ENCODE results near the gene LGR6. TPM values are rescaled to one million over a fixed set of nuclear protein-coding genes. Genes with fewer than 3 reads are reported as not detected.

Gene LGR6
- polyA plus RNA-seq, 1 donor from 2014 or later, result not detected

DNA sequence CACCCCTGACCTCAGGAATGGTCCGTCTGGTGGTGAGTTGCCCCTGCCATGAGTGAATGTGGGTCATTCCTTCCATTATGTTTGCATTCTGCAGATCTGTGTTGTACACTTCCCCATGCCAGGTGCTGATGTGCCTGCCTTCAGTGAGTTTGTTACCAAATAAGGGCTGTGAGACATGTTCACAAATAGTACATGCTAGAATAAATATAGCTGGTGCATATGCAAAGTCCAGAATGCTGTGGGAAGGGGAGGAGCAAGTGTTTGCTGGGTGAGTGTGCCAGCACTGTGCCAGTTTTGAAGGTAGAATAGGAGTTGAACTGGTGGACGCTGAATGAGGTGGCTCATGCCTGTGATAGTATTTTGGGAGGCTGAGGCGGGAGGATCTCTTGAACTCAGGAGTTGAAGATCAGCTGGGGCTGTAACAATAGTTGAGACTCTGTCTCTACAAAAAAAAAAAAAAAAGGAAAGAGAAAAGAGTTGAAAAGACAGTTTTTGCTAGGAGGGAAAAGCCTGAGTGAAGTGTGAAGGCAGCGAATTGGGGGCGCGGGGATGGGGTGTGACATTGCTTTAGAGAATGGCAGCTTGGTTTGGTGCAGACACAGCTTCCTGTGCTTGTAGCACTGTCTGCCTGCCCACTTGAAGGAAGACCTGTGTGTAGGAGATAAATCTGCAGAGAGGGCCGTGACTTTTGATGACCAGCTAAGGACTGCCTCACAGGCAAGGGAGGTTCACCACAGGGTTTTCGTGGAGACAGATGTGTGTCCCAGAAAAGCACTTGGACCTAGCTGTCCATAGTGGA is 61.1 kb downstream of the LGR6 start:
- Histone ChIP-seq H3K4me3 (ENCODE audit: low read length) (no peak overlapping the region), H3K36me3 (ENCODE audit: insufficient read depth, low read length) (no peaks in the 10 kb centered on the region), H3F3A (ENCODE audit: insufficient read depth, low read length, poor library complexity, severe bottlenecking) (no peaks in the 10 kb centered on the region), H3K9me3 (ENCODE audit: low read length) (no peaks in the 10 kb centered on the region), H3K9ac (ENCODE audit: low read length) (no peak overlapping the region), H3K4me2 (ENCODE audit: low read length) (no peak overlapping the region), H3K27ac (ENCODE audit: low read length) (no peak overlapping the region), H3K9me2 (ENCODE audit: insufficient read depth, low read length) (no peaks in the 10 kb centered on the region), H4K20me1 (ENCODE audit: insufficient read depth) (no peaks in the 10 kb centered on the region), H2AFZ (ENCODE audit: low read depth, low read length) (no peak overlapping the region), H3K27me3 (ENCODE audit: insufficient read depth, low read depth, low read length) (no peaks in the 10 kb centered on the region), H3K79me2 (replicated peaks; ENCODE audit: insufficient read depth, low read length) (no peaks in the 10 kb centered on the region)
- no peak for TF ChIP-seq EZH2 (IDR thresholded peaks at IDR 0.05; ENCODE audit: borderline replicate concordance, insufficient read depth, low read length, poor library complexity, severe bottlenecking)
- no peak for TF ChIP-seq MXI1 (conservative IDR thresholded peaks at IDR 0.05; ENCODE audit: poor library complexity, severe bottlenecking)
- no peak for TF ChIP-seq EP300 (conservative IDR thresholded peaks at IDR 0.05; ENCODE audit: poor library complexity, severe bottlenecking)
- no peak for TF ChIP-seq RAD21 (conservative IDR thresholded peaks at IDR 0.05)
- no peak for TF ChIP-seq SMC3 (conservative IDR thresholded peaks at IDR 0.05; ENCODE audit: poor library complexity)
- TF ChIP-seq, protein P1, sequence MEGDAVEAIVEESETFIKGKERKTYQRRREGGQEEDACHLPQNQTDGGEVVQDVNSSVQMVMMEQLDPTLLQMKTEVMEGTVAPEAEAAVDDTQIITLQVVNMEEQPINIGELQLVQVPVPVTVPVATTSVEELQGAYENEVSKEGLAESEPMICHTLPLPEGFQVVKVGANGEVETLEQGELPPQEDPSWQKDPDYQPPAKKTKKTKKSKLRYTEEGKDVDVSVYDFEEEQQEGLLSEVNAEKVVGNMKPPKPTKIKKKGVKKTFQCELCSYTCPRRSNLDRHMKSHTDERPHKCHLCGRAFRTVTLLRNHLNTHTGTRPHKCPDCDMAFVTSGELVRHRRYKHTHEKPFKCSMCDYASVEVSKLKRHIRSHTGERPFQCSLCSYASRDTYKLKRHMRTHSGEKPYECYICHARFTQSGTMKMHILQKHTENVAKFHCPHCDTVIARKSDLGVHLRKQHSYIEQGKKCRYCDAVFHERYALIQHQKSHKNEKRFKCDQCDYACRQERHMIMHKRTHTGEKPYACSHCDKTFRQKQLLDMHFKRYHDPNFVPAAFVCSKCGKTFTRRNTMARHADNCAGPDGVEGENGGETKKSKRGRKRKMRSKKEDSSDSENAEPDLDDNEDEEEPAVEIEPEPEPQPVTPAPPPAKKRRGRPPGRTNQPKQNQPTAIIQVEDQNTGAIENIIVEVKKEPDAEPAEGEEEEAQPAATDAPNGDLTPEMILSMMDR (IDR thresholded peaks at IDR 0.05; ENCODE audit: poor library complexity, severe bottlenecking), result no peak
- no peak for TF ChIP-seq POLR2AphosphoS5 (IDR thresholded peaks at IDR 0.05)
- TF ChIP-seq, protein P2, sequence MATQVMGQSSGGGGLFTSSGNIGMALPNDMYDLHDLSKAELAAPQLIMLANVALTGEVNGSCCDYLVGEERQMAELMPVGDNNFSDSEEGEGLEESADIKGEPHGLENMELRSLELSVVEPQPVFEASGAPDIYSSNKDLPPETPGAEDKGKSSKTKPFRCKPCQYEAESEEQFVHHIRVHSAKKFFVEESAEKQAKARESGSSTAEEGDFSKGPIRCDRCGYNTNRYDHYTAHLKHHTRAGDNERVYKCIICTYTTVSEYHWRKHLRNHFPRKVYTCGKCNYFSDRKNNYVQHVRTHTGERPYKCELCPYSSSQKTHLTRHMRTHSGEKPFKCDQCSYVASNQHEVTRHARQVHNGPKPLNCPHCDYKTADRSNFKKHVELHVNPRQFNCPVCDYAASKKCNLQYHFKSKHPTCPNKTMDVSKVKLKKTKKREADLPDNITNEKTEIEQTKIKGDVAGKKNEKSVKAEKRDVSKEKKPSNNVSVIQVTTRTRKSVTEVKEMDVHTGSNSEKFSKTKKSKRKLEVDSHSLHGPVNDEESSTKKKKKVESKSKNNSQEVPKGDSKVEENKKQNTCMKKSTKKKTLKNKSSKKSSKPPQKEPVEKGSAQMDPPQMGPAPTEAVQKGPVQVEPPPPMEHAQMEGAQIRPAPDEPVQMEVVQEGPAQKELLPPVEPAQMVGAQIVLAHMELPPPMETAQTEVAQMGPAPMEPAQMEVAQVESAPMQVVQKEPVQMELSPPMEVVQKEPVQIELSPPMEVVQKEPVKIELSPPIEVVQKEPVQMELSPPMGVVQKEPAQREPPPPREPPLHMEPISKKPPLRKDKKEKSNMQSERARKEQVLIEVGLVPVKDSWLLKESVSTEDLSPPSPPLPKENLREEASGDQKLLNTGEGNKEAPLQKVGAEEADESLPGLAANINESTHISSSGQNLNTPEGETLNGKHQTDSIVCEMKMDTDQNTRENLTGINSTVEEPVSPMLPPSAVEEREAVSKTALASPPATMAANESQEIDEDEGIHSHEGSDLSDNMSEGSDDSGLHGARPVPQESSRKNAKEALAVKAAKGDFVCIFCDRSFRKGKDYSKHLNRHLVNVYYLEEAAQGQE (IDR thresholded peaks at IDR 0.05; ENCODE audit: borderline replicate concordance), result no peak
- no peak for TF ChIP-seq TAF1 (IDR thresholded peaks at IDR 0.05; ENCODE audit: low read depth)

DNA sequence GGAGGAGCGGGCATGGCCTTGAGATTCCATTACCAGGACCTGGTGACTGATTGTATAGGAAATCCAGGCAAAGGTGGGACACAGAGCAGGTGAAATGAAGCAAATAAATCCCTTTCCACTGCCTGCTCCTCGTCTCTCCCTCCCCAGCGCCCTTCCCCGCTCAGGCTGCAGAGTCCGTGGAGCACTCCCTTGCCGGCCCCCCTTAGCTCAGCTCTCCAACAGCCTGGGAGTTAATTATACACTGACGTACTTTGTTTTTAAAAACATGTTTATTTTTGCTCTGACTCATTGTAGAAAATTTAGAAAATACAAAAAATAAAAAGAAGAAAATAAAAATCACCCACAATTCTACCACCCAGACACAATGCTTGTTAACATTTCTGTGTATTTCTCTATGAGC is 61.7 kb downstream of the LGR6 start:
- Histone ChIP-seq H4K20me1 (ENCODE audit: insufficient read depth) (no peaks in the 10 kb centered on the region), H3K9me3 (ENCODE audit: low read length) (no peaks in the 10 kb centered on the region), H3K4me3 (ENCODE audit: low read length) (no peak overlapping the region), H2AFZ (ENCODE audit: low read depth, low read length) (no peak overlapping the region), H3F3A (ENCODE audit: insufficient read depth, low read length, poor library complexity, severe bottlenecking) (no peaks in the 10 kb centered on the region), H3K9me2 (ENCODE audit: insufficient read depth, low read length) (no peaks in the 10 kb centered on the region), H3K4me2 (ENCODE audit: low read length) (no peak overlapping the region), H3K79me2 (replicated peaks; ENCODE audit: insufficient read depth, low read length) (no peaks in the 10 kb centered on the region), H3K36me3 (ENCODE audit: insufficient read depth, low read length) (no peaks in the 10 kb centered on the region), H3K27ac (ENCODE audit: low read length) (no peak overlapping the region), H3K9ac (ENCODE audit: low read length) (no peak overlapping the region), H3K27me3 (ENCODE audit: insufficient read depth, low read depth, low read length) (no peaks in the 10 kb centered on the region)
- TF ChIP-seq, protein P1 (IDR thresholded peaks at IDR 0.05; ENCODE audit: poor library complexity, severe bottlenecking), result no peak
- TF ChIP-seq TAF1 (IDR thresholded peaks at IDR 0.05; ENCODE audit: low read depth) (no peak), POLR2AphosphoS5 (IDR thresholded peaks at IDR 0.05) (no peak), SMC3 (conservative IDR thresholded peaks at IDR 0.05; ENCODE audit: poor library complexity) (no peak), EP300 (conservative IDR thresholded peaks at IDR 0.05; ENCODE audit: poor library complexity, severe bottlenecking) (no peak), RAD21 (conservative IDR thresholded peaks at IDR 0.05) (no peak), EZH2 (IDR thresholded peaks at IDR 0.05; ENCODE audit: borderline replicate concordance, insufficient read depth, low read length, poor library complexity, severe bottlenecking) (no peak), MXI1 (conservative IDR thresholded peaks at IDR 0.05; ENCODE audit: poor library complexity, severe bottlenecking) (no peak)
- TF ChIP-seq, protein P2 (IDR thresholded peaks at IDR 0.05; ENCODE audit: borderline replicate concordance), result no peak
